ENCODE results near the gene OGDH. TPM values are rescaled to one million over a fixed set of nuclear protein-coding genes. Genes with fewer than 3 reads are reported as not detected.

OGDH gene
- total and polyA plus RNA-seq, 2 experiments from 2014 or later: 13.5 to 76.9 TPM

DNA sequence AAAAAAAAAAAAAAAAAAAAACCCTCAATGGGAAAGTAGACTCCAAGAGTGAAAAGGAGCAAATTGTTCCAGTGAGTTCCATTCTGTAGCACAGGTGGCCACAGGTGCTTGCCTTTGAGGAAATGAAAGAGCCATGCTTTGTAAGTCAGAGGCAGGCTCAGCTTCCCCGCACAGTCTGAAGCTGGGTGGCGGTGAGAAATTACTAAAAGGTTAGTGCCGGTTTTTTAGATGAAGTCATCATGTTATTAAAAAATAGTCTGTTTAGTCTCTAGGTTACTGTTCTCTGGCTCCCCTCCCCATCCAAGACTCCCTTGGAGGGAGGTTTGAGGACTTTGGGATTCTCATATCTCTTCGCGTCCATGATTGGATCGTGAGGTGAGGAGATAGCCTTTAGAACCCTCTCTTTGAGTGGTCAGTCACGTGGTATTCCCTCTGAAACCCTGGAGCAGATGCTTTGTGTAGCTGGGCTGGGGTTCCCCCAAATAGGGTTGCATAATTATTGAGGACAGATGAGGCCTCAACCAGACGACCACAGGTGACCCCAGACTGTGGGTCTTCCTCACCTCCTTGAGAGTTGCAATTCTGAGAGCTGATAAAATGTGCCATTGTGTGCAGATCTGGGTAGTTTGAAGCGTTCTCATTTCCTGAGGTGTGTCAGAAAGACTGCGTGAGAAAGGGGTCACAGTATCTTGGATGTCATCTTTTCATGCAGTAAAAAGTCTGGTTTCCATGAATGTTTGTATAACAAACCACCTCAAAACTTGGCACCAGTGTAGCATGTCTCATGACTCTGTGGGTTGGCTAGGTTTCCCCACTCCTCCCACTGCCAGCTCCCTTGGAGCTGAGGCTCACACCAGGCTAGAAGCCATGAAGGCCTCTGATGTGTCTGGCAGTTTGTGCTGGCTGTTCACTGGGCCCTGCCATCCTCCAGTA lies 27.1 kb downstream of the OGDH start (continued):
- TF ChIP-seq, protein P1, sequence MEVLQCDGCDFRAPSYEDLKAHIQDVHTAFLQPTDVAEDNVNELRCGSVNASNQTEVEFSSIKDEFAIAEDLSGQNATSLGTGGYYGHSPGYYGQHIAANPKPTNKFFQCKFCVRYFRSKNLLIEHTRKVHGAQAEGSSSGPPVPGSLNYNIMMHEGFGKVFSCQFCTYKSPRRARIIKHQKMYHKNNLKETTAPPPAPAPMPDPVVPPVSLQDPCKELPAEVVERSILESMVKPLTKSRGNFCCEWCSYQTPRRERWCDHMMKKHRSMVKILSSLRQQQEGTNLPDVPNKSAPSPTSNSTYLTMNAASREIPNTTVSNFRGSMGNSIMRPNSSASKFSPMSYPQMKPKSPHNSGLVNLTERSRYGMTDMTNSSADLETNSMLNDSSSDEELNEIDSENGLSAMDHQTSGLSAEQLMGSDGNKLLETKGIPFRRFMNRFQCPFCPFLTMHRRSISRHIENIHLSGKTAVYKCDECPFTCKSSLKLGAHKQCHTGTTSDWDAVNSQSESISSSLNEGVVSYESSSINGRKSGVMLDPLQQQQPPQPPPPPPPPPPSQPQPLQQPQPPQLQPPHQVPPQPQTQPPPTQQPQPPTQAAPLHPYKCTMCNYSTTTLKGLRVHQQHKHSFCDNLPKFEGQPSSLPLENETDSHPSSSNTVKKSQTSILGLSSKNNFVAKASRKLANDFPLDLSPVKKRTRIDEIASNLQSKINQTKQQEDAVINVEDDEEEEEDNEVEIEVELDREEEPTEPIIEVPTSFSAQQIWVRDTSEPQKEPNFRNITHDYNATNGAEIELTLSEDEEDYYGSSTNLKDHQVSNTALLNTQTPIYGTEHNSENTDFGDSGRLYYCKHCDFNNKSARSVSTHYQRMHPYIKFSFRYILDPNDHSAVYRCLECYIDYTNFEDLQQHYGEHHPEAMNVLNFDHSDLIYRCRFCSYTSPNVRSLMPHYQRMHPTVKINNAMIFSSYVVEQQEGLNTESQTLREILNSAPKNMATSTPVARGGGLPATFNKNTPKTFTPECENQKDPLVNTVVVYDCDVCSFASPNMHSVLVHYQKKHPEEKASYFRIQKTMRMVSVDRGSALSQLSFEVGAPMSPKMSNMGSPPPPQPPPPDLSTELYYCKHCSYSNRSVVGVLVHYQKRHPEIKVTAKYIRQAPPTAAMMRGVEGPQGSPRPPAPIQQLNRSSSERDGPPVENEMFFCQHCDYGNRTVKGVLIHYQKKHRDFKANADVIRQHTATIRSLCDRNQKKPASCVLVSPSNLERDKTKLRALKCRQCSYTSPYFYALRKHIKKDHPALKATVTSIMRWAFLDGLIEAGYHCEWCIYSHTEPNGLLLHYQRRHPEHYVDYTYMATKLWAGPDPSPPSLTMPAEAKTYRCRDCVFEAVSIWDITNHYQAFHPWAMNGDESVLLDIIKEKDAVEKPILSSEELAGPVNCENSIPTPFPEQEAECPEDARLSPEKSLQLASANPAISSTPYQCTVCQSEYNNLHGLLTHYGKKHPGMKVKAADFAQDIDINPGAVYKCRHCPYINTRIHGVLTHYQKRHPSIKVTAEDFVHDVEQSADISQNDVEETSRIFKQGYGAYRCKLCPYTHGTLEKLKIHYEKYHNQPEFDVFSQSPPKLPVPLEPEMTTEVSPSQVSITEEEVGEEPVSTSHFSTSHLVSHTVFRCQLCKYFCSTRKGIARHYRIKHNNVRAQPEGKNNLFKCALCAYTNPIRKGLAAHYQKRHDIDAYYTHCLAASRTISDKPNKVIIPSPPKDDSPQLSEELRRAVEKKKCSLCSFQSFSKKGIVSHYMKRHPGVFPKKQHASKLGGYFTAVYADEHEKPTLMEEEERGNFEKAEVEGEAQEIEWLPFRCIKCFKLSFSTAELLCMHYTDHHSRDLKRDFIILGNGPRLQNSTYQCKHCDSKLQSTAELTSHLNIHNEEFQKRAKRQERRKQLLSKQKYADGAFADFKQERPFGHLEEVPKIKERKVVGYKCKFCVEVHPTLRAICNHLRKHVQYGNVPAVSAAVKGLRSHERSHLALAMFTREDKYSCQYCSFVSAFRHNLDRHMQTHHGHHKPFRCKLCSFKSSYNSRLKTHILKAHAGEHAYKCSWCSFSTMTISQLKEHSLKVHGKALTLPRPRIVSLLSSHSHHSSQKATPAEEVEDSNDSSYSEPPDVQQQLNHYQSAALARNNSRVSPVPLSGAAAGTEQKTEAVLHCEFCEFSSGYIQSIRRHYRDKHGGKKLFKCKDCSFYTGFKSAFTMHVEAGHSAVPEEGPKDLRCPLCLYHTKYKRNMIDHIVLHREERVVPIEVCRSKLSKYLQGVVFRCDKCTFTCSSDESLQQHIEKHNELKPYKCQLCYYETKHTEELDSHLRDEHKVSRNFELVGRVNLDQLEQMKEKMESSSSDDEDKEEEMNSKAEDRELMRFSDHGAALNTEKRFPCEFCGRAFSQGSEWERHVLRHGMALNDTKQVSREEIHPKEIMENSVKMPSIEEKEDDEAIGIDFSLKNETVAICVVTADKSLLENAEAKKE (CRISPR knock-in tag; IDR thresholded peaks at IDR 0.05): no peak

DNA sequence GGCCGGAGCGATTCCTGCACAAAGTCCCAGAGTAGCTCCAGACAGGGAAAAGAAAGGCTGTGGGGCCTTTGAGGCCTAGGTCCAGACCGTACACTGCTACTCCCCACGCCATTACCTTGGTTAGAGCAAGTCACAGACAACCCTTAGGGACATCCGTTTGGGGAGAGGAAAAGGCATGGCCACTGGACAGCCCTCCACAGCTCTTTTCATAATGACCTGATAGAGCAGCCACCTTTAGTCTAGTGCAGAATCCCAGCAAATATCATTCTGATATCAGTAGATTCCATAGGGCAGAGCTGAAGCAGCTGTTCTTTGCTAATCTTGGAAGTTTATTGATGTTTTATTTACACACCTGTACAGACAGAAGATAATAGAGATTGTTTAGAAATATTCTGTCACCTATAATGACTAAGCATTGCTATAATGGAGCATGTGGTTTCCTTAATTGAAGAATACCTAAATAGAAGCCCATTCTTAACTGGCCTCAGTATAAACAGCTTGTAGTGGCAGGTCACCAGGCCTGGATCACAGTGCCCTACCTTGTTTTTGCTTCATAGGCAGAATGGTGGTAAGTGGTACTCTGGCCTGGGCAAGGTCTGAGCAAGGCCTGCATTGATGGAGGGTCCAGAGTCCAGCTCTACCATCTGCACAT lies 27.9 kb downstream of the OGDH start:
- Histone ChIP-seq H3K9me2 (ENCODE audit: insufficient read depth) (no peaks in the 10 kb centered on the region), H3K4me3 (no peak overlapping the region), H3K4me1 (ENCODE audit: insufficient read depth) (peaks cover 34% of the 10 kb centered on the region), H2AFZ (no peak overlapping the region), H3K4me2 (no peak overlapping the region), H3K27ac (ENCODE audit: low read depth) (no peak overlapping the region), H3K27me3 (ENCODE audit: insufficient read depth) (no peaks in the 10 kb centered on the region), H3K79me2 (replicated peaks; ENCODE audit: insufficient read depth) (peaks cover 20% of the 10 kb centered on the region), H3F3A (replicated peaks; ENCODE audit: low read depth) (no peaks in the 10 kb centered on the region), H3K36me3 (ENCODE audit: insufficient read depth) (no peaks in the 10 kb centered on the region), H4K20me1 (replicated peaks; ENCODE audit: insufficient read depth) (peaks cover 6% of the 10 kb centered on the region)
- Mint-ChIP-seq H3K9me3 (no peaks in the 10 kb centered on the region), H3K27me3 (ENCODE audit: insufficient read depth, low read depth, poor library complexity) (peaks cover 11% of the 10 kb centered on the region), H3K4me3 (no peak overlapping the region), H3K4me1 (peaks cover 60% of the 10 kb centered on the region), H3K27ac (no peak overlapping the region), H3K36me3 (ENCODE audit: low read depth) (peaks cover 6% of the 10 kb centered on the region; the same call in 2 of the 3 replicates)
- ATAC-seq: no peak
- DNase-seq (ENCODE audit: low spot score): no peak
- TF ChIP-seq NANOG (IDR thresholded peaks at IDR 0.05; ENCODE audit: borderline replicate concordance) (no peak), ZNF114 (CRISPR knock-in tag; IDR thresholded peaks at IDR 0.05) (no peak), EZH2phosphoT487 (IDR thresholded peaks at IDR 0.05; ENCODE audit: unreplicated experiment) (no peak), CREB1 (CRISPR knock-in tag; IDR thresholded peaks at IDR 0.05; ENCODE audit: low read depth) (no peak)
- TF ChIP-seq, protein P1 (CRISPR knock-in tag; IDR thresholded peaks at IDR 0.05): no peak
- TF ChIP-seq, protein P2, sequence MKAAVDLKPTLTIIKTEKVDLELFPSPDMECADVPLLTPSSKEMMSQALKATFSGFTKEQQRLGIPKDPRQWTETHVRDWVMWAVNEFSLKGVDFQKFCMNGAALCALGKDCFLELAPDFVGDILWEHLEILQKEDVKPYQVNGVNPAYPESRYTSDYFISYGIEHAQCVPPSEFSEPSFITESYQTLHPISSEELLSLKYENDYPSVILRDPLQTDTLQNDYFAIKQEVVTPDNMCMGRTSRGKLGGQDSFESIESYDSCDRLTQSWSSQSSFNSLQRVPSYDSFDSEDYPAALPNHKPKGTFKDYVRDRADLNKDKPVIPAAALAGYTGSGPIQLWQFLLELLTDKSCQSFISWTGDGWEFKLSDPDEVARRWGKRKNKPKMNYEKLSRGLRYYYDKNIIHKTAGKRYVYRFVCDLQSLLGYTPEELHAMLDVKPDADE (IDR thresholded peaks at IDR 0.05): no peak

Data from GM23338 (cell line).